HUES48 (cell line): ENCODE measurements around the gene INSC.

Source experiments
- H3K27ac ChIP-seq: one replicate; pipeline ENCODE4 v1.7.0; 2013; ENCODE audit warnings: low read depth, low read length, inconsistent platforms
- H3K27me3 ChIP-seq: 2 replicates; pipeline ENCODE4 v1.6.1; 2013; ENCODE audit warnings: mild to moderate bottlenecking, low read length; ENCODE audit not compliant: control insufficient read depth, insufficient read depth
- H3K36me3 ChIP-seq: 2 replicates; pipeline ENCODE4 v1.6.1; 2013; ENCODE audit warnings: low read length; ENCODE audit not compliant: control insufficient read depth, insufficient read depth
- H3K4me1 ChIP-seq: 2 replicates; pipeline ENCODE4 v1.6.1; 2013; ENCODE audit warnings: mild to moderate bottlenecking, low read length; ENCODE audit not compliant: control insufficient read depth, insufficient read depth
- H3K4me3 ChIP-seq: 2 replicates; pipeline ENCODE4 v1.5.1; 2013; ENCODE audit warnings: mild to moderate bottlenecking, low read depth, low read length
- H3K9ac ChIP-seq: 2 replicates; pipeline ENCODE4 v1.6.1; 2013; ENCODE audit warnings: mild to moderate bottlenecking, low read depth, low read length, moderate library complexity
- H3K9me3 ChIP-seq: 2 replicates; pipeline ENCODE4 v1.6.1; 2013; ENCODE audit warnings: low read length; ENCODE audit not compliant: control insufficient read depth, insufficient read depth

The INSC gene

DNA sequence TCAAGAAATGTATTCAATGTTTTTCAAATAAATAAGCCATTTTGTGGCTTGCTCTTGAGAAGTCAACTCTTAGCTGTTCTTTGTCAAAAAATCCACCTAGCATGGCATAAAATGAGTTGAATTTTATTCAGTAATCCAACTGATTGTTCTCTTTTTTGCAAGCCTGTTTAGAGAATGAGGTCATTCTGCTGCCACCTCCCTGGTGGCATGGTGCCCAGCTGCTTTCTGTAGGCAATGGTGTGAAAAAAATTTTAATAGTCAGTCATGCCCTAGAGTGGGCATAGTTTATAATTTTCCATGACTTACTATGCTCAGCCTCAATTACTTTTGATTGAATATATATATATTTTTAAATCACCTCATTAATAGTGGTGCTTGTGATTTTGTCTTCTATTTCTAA is 177.2 kb downstream of the INSC start:
- no peak overlapping the region for H3K4me3 ChIP-seq
- H3K27me3 ChIP-seq = no peaks in the 10 kb centered on the region
- H3K9ac ChIP-seq = no peak overlapping the region

DNA sequence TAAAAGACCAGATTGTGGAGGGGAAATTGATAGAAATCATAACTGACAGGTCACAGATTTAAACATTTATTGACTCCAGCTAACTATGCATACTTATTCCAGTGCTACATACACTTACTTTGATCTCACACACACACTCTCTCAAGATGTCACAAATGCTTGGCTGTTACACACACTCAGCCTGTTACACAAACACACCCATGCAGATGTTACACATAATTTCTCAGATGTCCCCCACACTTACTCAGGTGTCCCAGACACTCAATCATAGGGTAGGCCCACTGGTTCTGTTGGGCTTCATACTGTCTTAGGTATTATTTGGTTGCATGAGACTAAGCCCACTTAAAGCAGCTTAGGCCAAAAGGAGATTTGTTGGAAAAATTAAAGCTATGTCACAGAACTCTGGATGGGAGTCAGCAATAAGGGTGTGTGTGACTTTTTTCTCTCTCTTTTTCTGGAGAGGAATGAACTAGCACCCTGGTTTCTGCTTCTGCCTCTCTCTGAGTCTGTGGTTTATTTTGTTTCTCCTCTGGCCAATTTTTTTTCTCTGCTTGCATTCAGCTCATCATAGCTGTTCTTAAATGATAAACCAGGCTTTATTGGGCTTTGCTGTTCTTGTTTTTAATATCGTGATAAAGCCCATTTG is 179.4 kb downstream of the INSC start:
- Histone ChIP-seq H3K27me3 (no peaks in the 10 kb centered on the region), H3K27ac (no peak overlapping the region), H3K4me1 (peaks cover 11% of the 10 kb centered on the region), H3K9ac (no peak overlapping the region), H3K4me3 (no peak overlapping the region), H3K36me3 (no peaks in the 10 kb centered on the region), H3K9me3 (no peaks in the 10 kb centered on the region)

More for the DNA sequence above, 177.2 kb downstream of the INSC start:
- Histone ChIP-seq H3K4me1 (peaks cover 11% of the 10 kb centered on the region), H3K36me3 (no peaks in the 10 kb centered on the region), H3K27ac (no peak overlapping the region), H3K9me3 (no peaks in the 10 kb centered on the region)

DNA sequence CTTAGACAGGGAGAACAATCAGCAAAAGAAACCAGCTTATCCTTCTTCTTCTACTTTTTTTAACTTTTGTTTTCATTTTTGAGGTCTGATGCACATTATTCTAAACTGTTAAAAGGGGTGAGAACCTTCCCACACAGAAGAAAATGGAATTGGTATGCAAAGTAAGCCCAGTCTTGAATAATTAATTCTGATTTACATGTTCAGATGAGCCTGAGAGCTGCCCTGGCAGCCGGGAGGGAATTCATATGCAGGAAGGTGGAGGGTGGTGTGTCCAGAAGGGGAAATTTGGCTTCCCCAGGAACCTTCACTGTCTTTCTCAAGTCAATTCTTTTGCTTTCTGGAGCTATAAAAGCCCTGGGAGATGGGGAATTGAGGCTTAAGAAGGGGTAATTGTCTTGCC is 181.0 kb downstream of the INSC start:
- Histone ChIP-seq H3K4me1 (peaks cover 11% of the 10 kb centered on the region), H3K9me3 (no peaks in the 10 kb centered on the region), H3K4me3 (no peak overlapping the region), H3K27ac (no peak overlapping the region), H3K36me3 (no peaks in the 10 kb centered on the region), H3K27me3 (no peaks in the 10 kb centered on the region), H3K9ac (no peak overlapping the region)
